GM12878 (cell line): ENCODE data around the gene EP300. TPM values are rescaled to one million over a fixed set of nuclear protein-coding genes. Genes with fewer than 3 reads are reported as not detected.

Experiments used
- ATF7 ChIP-seq: fragments of 450-650 bp; IDR thresholded peaks from 2 replicates; pipeline ENCODE4 v1.6.1; 2016; ENCODE audit warnings: low read depth, mild to moderate bottlenecking
- BMI1 ChIP-seq: fragments of 450-650 bp; IDR thresholded peaks from 2 replicates; pipeline ENCODE4 v1.6.1; 2016; ENCODE audit warnings: mild to moderate bottlenecking, moderate library complexity, borderline replicate concordance
- CEBPZ ChIP-seq: fragments of 150-350 bp; IDR thresholded peaks from 2 replicates; pipeline ENCODE4 v1.6.1; 2016; ENCODE audit warnings: low read depth, low read length
- CHD4 ChIP-seq: fragments of 200-600 bp; sonication (generic); IDR thresholded peaks from 2 replicates; pipeline ENCODE4 v1.6.1; 2016; ENCODE audit warnings: mild to moderate bottlenecking
- CREM ChIP-seq: IDR thresholded peaks from 2 replicates; pipeline ENCODE4 v1.6.1; 2014; ENCODE audit warnings: antibody characterized with exemption, low read depth
- E4F1 ChIP-seq: fragments of 450-650 bp; IDR thresholded peaks from 2 replicates; pipeline ENCODE4 v1.6.1; 2018; ENCODE audit warnings: borderline replicate concordance, mild to moderate bottlenecking; ENCODE audit not compliant: partially characterized antibody
- IKZF1 ChIP-seq: fragments of 450-650 bp; conservative IDR thresholded peaks from 2 replicates; pipeline ENCODE4 v1.6.1; 2017; ENCODE audit warnings: antibody characterized with exemption, mild to moderate bottlenecking
- IKZF2 ChIP-seq, 2 experiments: fragments of 450-650 bp; IDR thresholded peaks; 2 replicates each; pipeline ENCODE4 v1.6.1; 2017; ENCODE audit warnings: mild to moderate bottlenecking in 2 of 2, moderate library complexity in 2 of 2
- JUND ChIP-seq: IDR thresholded peaks from 2 replicates; pipeline ENCODE4 v1.6.1; 2012; ENCODE audit warnings: low read depth, mild to moderate bottlenecking, low read length, improper control_type of control experiment, moderate library complexity
- MTA2 ChIP-seq: fragments of 450-650 bp; IDR thresholded peaks from 2 replicates; pipeline ENCODE4 v1.6.1; 2016; ENCODE audit warnings: low read depth, mild to moderate bottlenecking, moderate library complexity
- NFIC ChIP-seq: IDR thresholded peaks from 2 replicates; pipeline ENCODE4 v1.6.1; 2012; ENCODE audit warnings: low read depth, mild to moderate bottlenecking, inconsistent platforms, low read length, moderate library complexity
- NFYA ChIP-seq: IDR thresholded peaks from 2 replicates; pipeline ENCODE4 v1.6.1; 2011; ENCODE audit warnings: low read depth, mild to moderate bottlenecking, low read length, improper control_type of control experiment, borderline replicate concordance
- NKRF ChIP-seq: fragments of 450-650 bp; conservative IDR thresholded peaks from 2 replicates; pipeline ENCODE4 v1.6.1; 2017; ENCODE audit warnings: mild to moderate bottlenecking, moderate library complexity
- POU2F2 ChIP-seq: IDR thresholded peaks from 3 replicates; pipeline ENCODE4 v1.6.1; 2011; ENCODE audit warnings: low read depth, mild to moderate bottlenecking, low read length, borderline replicate concordance
- RAD51 ChIP-seq: fragments of 450-650 bp; IDR thresholded peaks from 2 replicates; pipeline ENCODE4 v1.6.1; 2016; ENCODE audit warnings: moderate library complexity, mild to moderate bottlenecking, inconsistent platforms
- RBBP5 ChIP-seq: fragments of 200-600 bp; sonication (generic); conservative IDR thresholded peaks from 2 replicates; pipeline ENCODE4 v1.6.1; 2016
- SPI1 ChIP-seq: IDR thresholded peaks from 2 replicates; pipeline ENCODE4 v1.6.1; 2011; ENCODE audit warnings: low read depth, mild to moderate bottlenecking, low read length, moderate library complexity, borderline replicate concordance; ENCODE audit not compliant: insufficient read depth
- TCF12 ChIP-seq: IDR thresholded peaks from 2 replicates; pipeline ENCODE4 v1.6.1; 2011; ENCODE audit warnings: low read depth, mild to moderate bottlenecking, low read length
- ZNF592 ChIP-seq: fragments of 450-650 bp; IDR thresholded peaks from 2 replicates; pipeline ENCODE4 v1.6.1; 2017; ENCODE audit warnings: mild to moderate bottlenecking, moderate library complexity
- polyA plus RNA-seq, 11 experiments: library from polyadenylated mRNA; depleted of rRNA in 4 of 11; unstranded in 6 of 11; stranded (reverse) in 5 of 11; fragments of >200 nt; fragmentation: Nextera tagmentation in 4 of 11; fragmentation: Illumina TruSeq in 1 of 11; extraction: Ambion mirVana in 4 of 11; extraction: Trizol in 1 of 11; gene quantifications; 1 replicate in 1 of 11; 2 replicates in 10 of 11; pipeline versions ENCODE4 v1.2.1 to v1.2.3, GENCODE V29; 2011 to 2016; ENCODE audit warnings: inconsistent platforms in 2 of 11, missing spikeins in 2 of 11, low read depth in 1 of 11
- total RNA-seq, 4 experiments: library from RNA; depleted of rRNA in 3 of 4; stranded (reverse); fragments of >200 nt in 3 of 4; fragmentation: Illumina TruSeq in 1 of 4; extraction: Trizol in 1 of 4; gene quantifications; 2 replicates each; pipeline versions ENCODE4 v1.2.1 to v1.2.3, GENCODE V29; 2013 to 2021

The EP300 gene
- total and polyA plus RNA-seq, 10 of the 15 experiments (the other 5 are each of a cell fraction or from before 2014, with no cell fraction given), result 5.5 to 48.5 (median 23.6) TPM

- TF ChIP-seq IKZF1, result peak; percentile 34; the same call in 1 of the 2 replicates
- TF ChIP-seq POU2F2, result no peak
- no peak for TF ChIP-seq NFIC
- TF ChIP-seq IKZF2 (IDR thresholded peaks at IDR 0.05), result peak in 1 of 2 experiments; percentile 17; a peak in 2 of 4 replicates
- TF ChIP-seq NKRF, result no peak
- TF ChIP-seq MTA2, result 0 out of 2 replicates have a peak, but pooled peaks have one; percentile 11
- TF ChIP-seq ZNF592, result no peak
- TF ChIP-seq ATF7, result no peak
- no peak for TF ChIP-seq CREM
- TF ChIP-seq JUND, result no peak
- TF ChIP-seq CEBPZ, result no peak
- TF ChIP-seq CHD4, result no peak
- TF ChIP-seq BMI1, result no peak
- TF ChIP-seq NFYA, result no peak
- no peak for TF ChIP-seq RBBP5
- peak; percentile 77 for TF ChIP-seq SPI1
- TF ChIP-seq E4F1, result no peak
- no peak for TF ChIP-seq RAD51
- 0 out of 2 replicates have a peak, but pooled peaks have one; percentile 30 for TF ChIP-seq TCF12
Observed at GRCh38 chr22:41217553-41218157, 125.3 kb downstream of the EP300 start (continued).
